Measurements from ENCODE around the gene ANGPTL8.

- no peak for TF ChIP-seq ZNF644 (CRISPR knock-in tag; IDR thresholded peaks at IDR 0.05; ENCODE audit: low read depth)
- TF ChIP-seq ZBTB37 (CRISPR knock-in tag; IDR thresholded peaks at IDR 0.05): no peak
- TF ChIP-seq HDAC6 (IDR thresholded peaks at IDR 0.05; ENCODE audit: low read depth, low read length): no peak
- no peak for TF ChIP-seq POLR2A (IDR thresholded peaks at IDR 0.05; ENCODE audit: insufficient read depth in 1 of 2, low read depth in 2 of 2, low read length in 2 of 2)
- no peak for TF ChIP-seq MYC (CRISPR knock-in tag; IDR thresholded peaks at IDR 0.05; ENCODE audit: borderline replicate concordance)
- TF ChIP-seq CTCF (CRISPR knock-in tag; IDR thresholded peaks at IDR 0.05): no peak
- TF ChIP-seq ZBTB44 (CRISPR knock-in tag; IDR thresholded peaks at IDR 0.05): no peak
- no peak for TF ChIP-seq ZNF234 (CRISPR knock-in tag; conservative IDR thresholded peaks at IDR 0.05)
- no peak for TF ChIP-seq NFIC (IDR thresholded peaks at IDR 0.05; ENCODE audit: low read length)
- TF ChIP-seq ZNF512 (CRISPR knock-in tag; IDR thresholded peaks at IDR 0.05): no peak
- TF ChIP-seq HNF1A (IDR thresholded peaks at IDR 0.05; ENCODE audit: low read depth): no peak
- no peak for TF ChIP-seq HNF1A (CRISPR knock-in tag; IDR thresholded peaks at IDR 0.05; ENCODE audit: borderline replicate concordance)
These were observed 1.4 kb upstream of the ANGPTL8 start for GRCh38 chr19:11238041-11238440.

All from HepG2 (cell line).